GM19395 (cell line): Measurements from ENCODE around the gene IZUMO4.
"Not testable (repeated sequence)": the region's sequence is repeated elsewhere in the genome, so short reads cannot be mapped to it uniquely, and the experiment has no call there.

Experiments
- ATAC-seq: cut with Tn5 transposase; IDR thresholded peaks from one replicate; pipeline ENCODE4 v1.9.1; 2021; ENCODE audit warnings: mild to moderate bottlenecking, moderate library complexity; ENCODE audit not compliant: unreplicated experiment

The IZUMO4 gene

GRCh38 chr19:2080336-2080988 is 16.3 kb upstream of the IZUMO4 start:
- ATAC-seq: no peak

- no peak for ATAC-seq
Measured at GRCh38 chr19:2081873-2082810, 14.6 kb upstream of the IZUMO4 start.

DNA sequence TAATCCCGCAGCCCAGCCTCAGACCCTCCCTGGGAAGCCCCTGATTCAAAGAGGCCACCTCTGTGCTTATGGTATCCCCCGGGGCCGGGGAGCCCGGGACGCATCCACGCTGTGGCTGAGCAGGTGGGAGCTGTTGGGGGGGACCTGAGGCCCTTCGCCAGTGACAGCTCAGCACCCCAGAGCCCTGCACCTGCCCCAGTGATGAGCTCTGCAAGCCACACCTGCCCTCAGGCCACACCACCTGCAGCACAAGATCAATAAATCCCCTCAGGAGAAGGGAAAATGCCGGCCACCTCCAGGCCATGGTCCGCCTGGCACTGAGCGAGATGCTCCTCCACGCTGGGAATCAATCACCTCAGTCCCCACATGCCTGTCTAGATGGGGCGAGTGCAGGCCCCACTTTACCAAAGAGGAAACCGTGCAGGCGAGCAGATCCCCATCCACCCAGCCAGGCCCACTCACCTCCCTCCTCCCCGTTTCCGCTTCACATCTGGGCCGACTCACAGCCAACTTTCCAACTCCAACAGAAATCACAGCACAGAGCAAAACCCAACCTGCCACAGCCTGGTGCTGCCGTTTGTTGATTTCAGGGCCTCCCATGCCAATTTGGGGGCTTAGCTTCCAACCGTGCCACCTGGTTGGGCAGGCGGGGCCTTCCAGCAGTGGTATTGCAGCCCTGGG is 13.4 kb upstream of the IZUMO4 start:
- no peak for ATAC-seq

GRCh38 chr19:2084993-2085720 is 11.6 kb upstream of the IZUMO4 start:
- ATAC-seq: peak; percentile 42

DNA sequence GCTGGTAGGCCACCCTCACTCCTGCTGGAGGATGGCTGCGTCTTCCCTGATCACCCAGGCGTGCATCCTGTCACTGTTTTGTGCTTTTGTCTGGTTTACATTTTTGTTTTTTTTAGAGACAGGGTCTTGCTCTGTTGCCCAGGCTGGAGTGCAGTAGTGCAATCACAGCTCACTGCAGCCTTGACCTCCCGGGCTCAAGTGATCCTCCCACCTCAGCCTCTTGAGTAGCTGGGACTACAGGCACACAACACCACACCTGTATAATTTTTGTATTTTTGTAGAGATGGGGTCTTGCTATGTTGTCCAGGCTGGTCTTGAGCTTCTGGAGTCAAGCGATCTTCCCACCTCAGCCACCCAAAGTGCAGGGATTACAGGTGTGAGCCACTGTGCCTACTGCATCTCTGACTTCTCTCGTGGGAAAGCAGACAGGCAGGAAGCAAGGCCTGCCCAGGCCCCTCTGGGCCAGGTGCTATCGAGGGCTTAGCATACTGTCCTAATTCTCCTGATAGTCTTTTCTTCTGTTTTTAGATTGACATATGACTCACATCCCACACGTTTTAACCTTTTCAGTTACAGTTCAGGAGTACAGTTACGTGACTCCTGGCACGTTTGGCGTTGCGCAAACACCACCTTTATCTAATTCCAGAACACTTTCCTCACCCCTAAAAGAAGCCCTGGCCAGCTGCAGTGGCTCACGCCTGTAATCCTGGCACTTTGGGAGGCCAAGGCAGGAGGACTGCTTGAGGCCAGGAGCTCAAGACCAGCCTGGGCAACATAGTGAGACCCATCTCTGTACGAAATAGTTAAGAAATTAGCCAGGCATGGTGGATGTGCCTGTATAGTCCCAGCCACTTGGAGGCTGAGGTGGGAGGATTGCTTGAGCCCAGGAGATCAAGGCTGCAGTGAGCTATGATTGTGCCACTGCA is 9.8 kb upstream of the IZUMO4 start:
- ATAC-seq: not testable (repeated sequence)

- ATAC-seq: no peak
Measured at GRCh38 chr19:2087621-2088100, 9.1 kb upstream of the IZUMO4 start.

GRCh38 chr19:2089001-2089711 is 7.6 kb upstream of the IZUMO4 start:
- ATAC-seq: no peak

DNA sequence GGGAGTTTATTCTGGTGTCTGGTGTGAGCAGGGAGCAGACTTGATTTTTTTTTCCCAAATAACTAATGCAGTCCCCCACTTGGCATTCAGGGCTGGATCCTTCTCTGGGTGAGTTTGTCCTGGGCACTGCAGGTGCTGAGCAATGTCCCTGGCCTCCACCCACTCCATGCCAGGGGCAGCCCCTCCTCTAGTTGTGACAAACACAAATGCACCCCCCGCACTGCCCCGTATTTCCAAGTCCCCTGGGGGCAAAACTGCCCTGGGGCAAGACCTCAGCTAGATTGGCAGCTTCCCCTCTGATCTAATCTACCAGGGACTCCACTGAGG is 7.0 kb upstream of the IZUMO4 start:
- ATAC-seq: no peak

DNA sequence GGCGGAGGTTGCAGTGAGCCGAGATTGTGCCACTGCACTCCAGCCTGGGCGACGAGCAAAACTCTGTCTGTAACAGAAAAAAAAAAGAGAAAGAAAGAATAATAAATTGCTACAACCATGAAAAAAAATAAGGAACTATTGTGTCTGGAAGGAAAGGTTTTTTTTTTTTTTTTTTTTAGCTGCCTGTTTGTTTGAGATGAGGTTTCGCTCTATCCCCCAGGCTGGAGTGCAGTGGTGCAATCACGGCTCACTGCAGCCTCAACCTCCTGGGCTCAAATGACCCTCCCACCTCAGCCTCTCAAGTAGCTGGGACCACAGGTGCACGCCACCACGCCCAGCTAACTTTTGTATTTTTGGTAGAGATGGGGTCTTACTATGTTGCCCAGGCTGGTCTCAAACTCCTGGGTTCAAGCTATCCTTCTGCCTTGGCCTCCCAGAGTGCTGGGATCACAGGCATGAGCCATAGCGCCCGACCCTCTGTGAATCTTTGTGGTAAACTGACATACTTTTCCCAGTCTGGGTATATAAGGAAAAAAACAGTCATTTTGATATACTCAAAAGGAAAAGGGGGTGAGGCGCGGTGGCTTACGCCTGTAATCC is 4.7 kb upstream of the IZUMO4 start:
- ATAC-seq: not testable (repeated sequence)

GRCh38 chr19:2096034-2096479 is 658 bp upstream of the IZUMO4 start, which contains the start of gene MOB3A:
MOB3A (minus strand) TSS chr19:2096326; CDS start chr19:2078560, 17,766 bp downstream.
- ATAC-seq: peak; percentile 24

- ATAC-seq: peak; percentile 13
Measured at GRCh38 chr19:2097203-2097885, 629 bp downstream of the IZUMO4 start.

DNA sequence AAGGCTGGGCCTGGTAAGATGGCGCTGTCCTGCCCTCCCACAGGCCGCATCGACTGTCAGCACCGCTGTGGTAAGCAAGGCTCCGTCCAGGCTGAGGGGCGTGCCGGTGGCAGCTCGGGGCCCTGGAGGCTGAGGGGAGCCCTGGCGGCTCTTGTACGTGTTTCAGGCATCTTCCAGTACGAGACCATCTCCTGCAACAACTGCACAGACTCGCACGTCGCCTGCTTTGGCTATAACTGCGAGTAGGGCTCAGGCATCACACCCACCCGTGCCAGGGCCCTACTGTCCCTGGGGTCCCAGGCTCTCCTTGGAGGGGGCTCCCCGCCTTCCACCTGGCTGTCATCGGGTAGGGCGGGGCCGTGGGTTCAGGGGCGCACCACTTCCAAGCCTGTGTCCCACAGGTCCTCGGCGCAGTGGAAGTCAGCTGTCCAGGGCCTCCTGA is 1.2 kb downstream of the IZUMO4 start:
- ATAC-seq: no peak

- ATAC-seq: no peak
Measured at GRCh38 chr19:2099054-2099501, 2.4 kb downstream of the IZUMO4 start.

GRCh38 chr19:2099937-2100718 is 3.4 kb downstream of the IZUMO4 start:
- ATAC-seq: no peak

DNA sequence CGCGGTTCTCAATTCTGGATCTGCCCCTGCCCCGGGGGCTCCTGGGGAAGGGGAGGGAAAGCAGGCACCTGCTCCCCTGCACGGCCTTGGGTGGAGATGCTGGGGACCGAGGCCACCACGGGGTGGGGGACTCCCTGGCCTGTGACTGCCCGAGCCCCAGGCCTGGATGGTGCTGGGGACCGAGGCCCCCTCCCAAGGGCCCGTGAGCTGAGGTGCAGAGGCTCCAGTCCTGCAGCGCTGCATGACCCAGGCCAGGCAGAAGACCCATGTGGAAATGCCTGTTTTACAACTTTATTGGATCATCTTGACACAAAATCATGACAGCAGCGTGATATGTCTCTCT is 4.0 kb downstream of the IZUMO4 start:
- ATAC-seq: no peak

- ATAC-seq: no peak
Measured at GRCh38 chr19:2101417-2102335, 5.0 kb downstream of the IZUMO4 start.
